H1 (cell line): ENCODE results near the gene SHROOM3. TPM values are rescaled to one million over a fixed set of nuclear protein-coding genes. Genes with fewer than 3 reads are reported as not detected.

Experiments used
- CHD7 ChIP-seq: fragments of 300-600 bp; sonication (generic); IDR thresholded peaks from 2 replicates; pipeline ENCODE4 v1.7.1; 2012; ENCODE audit warnings: low read length, moderate library complexity, mild to moderate bottlenecking, inconsistent platforms; ENCODE audit not compliant: insufficient replicate concordance
- CREB1 ChIP-seq: IDR thresholded peaks from 2 replicates; pipeline ENCODE4 v1.6.1; 2012; ENCODE audit warnings: inconsistent platforms
- polyA plus RNA-seq, 7 experiments: library from polyadenylated mRNA; depleted of rRNA in 3 of 7; stranded (reverse) in 5 of 7; unstranded in 2 of 7; fragments of >200 nt in 5 of 7; fragments of 200-250 nt in 2 of 7; gene quantifications; 1 replicate in 5 of 7; 2 replicates in 1 of 7; 4 replicates in 1 of 7; pipeline versions ENCODE4 v1.2.1 to v1.2.3, GENCODE V29; 2011 to 2013; ENCODE audit warnings: missing spikeins in 2 of 7, mixed read lengths in 2 of 7
- total RNA-seq: library from RNA; stranded (reverse); fragmentation: NEBNext Ultra II Directional; extraction: Animal tissue kit (Norgen Biotek cat#: 25700); gene quantifications from 2 replicates; pipeline ENCODE4 v1.2.1, GENCODE V29; 2021

SHROOM3 gene
- total and polyA plus RNA-seq, 2 of the 8 experiments (the other 6 are each of a cell fraction or from before 2014, with no cell fraction given): 15.8 to 34.0 TPM

- TF ChIP-seq CHD7: peak; percentile 36
- TF ChIP-seq CREB1: no peak
These were observed 50.4 kb downstream of the SHROOM3 start (continued) for GRCh38 chr4:76485450-76485849.
